Measurements from ENCODE around the gene PEF1.

DNA sequence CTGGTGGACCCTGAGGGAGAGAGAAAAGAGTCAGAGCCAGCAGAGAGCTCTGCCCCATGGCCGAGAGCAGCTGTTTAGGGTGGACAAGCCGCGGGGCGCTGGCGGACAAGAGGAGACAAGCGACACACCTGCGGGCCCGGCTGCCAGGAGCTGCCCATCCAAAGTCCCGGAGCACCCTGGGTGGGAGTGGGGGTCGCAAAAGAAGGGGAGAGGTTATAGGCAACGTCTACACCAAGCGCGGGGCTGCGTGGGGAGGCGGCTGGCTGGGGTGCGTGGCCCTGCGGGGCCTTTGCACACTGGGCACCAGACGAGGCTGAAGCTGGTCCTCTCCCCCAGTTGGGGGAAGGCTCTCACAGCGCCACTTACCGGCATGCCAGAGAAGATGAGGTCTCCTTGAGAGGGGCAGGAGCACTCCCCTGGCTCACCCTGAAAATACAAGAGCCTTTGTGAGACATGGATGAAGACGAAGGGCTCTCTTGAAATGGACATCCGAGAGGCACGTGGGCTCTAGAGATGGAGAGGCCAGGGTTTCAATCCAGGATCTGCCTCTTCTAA lies 35.1 kb upstream of the PEF1 start:
- TF ChIP-seq ZNF565 (CRISPR knock-in tag; conservative IDR thresholded peaks at IDR 0.05; ENCODE audit: low read depth): no peak
- no peak for TF ChIP-seq ARNTL (CRISPR knock-in tag; IDR thresholded peaks at IDR 0.05; ENCODE audit: borderline replicate concordance, low read depth)
- no peak for TF ChIP-seq ISL1 (CRISPR knock-in tag; IDR thresholded peaks at IDR 0.05)
- TF ChIP-seq ZFP30 (CRISPR knock-in tag; IDR thresholded peaks at IDR 0.05): no peak
- TF ChIP-seq SNAI2 (CRISPR knock-in tag; IDR thresholded peaks at IDR 0.05): no peak
- TF ChIP-seq, protein P1, sequence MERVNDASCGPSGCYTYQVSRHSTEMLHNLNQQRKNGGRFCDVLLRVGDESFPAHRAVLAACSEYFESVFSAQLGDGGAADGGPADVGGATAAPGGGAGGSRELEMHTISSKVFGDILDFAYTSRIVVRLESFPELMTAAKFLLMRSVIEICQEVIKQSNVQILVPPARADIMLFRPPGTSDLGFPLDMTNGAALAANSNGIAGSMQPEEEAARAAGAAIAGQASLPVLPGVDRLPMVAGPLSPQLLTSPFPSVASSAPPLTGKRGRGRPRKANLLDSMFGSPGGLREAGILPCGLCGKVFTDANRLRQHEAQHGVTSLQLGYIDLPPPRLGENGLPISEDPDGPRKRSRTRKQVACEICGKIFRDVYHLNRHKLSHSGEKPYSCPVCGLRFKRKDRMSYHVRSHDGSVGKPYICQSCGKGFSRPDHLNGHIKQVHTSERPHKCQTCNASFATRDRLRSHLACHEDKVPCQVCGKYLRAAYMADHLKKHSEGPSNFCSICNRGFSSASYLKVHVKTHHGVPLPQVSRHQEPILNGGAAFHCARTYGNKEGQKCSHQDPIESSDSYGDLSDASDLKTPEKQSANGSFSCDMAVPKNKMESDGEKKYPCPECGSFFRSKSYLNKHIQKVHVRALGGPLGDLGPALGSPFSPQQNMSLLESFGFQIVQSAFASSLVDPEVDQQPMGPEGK (CRISPR knock-in tag; IDR thresholded peaks at IDR 0.05; ENCODE audit: borderline replicate concordance): no peak

All from SK-N-SH treated with all-trans-retinoic acid at 6 μM for 48 hours (cell line).